RWPE2 (cell line): ENCODE measurements around the gene NAT9.

Experiments
- ATAC-seq: fragments of 200-7000 bp; cut with Tn5 transposase; 3 replicates; pipeline ENCODE4 v1.9.1; 2021; ENCODE audit warnings: low read depth
- DNase-seq: peaks from one replicate; pipeline ENCODE4 v3.0.0-alpha.2; 2020; ENCODE audit warnings: low spot score
- H3K27ac ChIP-seq: fragments of 450-650 bp; 2 replicates; pipeline ENCODE4 v1.5.1; 2017; ENCODE audit warnings: mild to moderate bottlenecking; ENCODE audit not compliant: poor library complexity, severe bottlenecking
- H3K27me3 ChIP-seq: fragments of 250-450 bp; sonication (Bioruptor Pico); 2 replicates; pipeline ENCODE4 v1.5.1; 2021; ENCODE audit warnings: mild to moderate bottlenecking, moderate library complexity; ENCODE audit not compliant: insufficient read depth, poor library complexity, severe bottlenecking
- H3K36me3 ChIP-seq: fragments of 250-450 bp; sonication (Bioruptor Pico); 2 replicates; pipeline ENCODE4 v1.5.1; 2020; ENCODE audit warnings: low read depth, mild to moderate bottlenecking, moderate library complexity
- H3K4me1 ChIP-seq: fragments of 250-450 bp; sonication (Bioruptor Pico); 2 replicates; pipeline ENCODE4 v1.5.1; 2021; ENCODE audit warnings: mild to moderate bottlenecking, moderate library complexity; ENCODE audit not compliant: insufficient read depth, poor library complexity, severe bottlenecking
- H3K4me3 ChIP-seq: fragments of 250-450 bp; sonication (Bioruptor Pico); 2 replicates; pipeline ENCODE4 v1.5.1; 2021; ENCODE audit warnings: mild to moderate bottlenecking, moderate library complexity; ENCODE audit not compliant: severe bottlenecking
- H3K9me3 ChIP-seq: fragments of 250-450 bp; sonication (Bioruptor Pico); 2 replicates; pipeline ENCODE4 v1.5.1; 2021; ENCODE audit warnings: mild to moderate bottlenecking, moderate library complexity; ENCODE audit not compliant: severe bottlenecking
- CTCF ChIP-seq: fragments of 450-650 bp; IDR thresholded peaks from one replicate; pipeline ENCODE4 v1.5.1; 2017; ENCODE audit warnings: mild to moderate bottlenecking, moderate library complexity; ENCODE audit not compliant: poor library complexity, severe bottlenecking

NAT9 gene

GRCh38 chr17:74746376-74746775 lies 29.8 kb downstream of the NAT9 start:
- no peak for TF ChIP-seq CTCF
- no peak overlapping the region for H3K4me3 ChIP-seq
- 0 out of 2 replicates have a peak, but pooled peaks cover 3% of the 10 kb centered on the region for H3K36me3 ChIP-seq
- H3K9me3 ChIP-seq: no peaks in the 10 kb centered on the region
- no peaks in the 10 kb centered on the region for H3K27me3 ChIP-seq
- ATAC-seq: no peak
- no peak for DNase-seq
- H3K27ac ChIP-seq: no peak overlapping the region
- H3K4me1 ChIP-seq: peaks cover 2% of the 10 kb centered on the region

DNA sequence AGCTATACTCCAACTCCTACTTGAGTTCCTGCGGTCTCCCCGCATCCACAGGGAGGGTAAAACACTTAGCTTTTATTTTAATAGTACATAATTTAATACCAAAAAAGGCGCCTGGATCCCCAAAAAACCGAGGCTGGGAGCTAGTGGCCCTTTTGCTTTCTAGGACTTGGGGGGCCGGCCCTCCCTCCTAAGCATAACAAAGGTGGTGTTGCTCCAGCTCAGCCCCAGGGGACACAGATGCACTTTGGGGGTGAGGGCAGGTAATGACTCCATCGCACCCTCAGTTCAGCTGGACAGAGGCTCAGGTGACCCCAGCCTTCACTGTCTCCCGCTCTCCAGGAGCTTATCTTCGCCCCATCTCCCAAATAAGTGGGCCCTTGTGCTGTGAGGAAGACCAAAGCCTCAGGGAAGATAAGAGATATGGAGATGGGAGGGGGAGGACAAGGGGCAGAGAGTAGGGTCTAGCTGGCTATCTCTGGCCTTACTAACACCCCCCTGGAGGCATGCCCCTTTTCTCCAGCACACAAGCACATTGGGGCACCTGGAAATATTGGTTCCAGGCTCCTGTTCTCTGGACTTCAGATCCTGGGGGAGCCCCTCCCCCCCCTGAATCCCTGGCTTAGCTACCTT lies 30.5 kb downstream of the NAT9 start:
- no peak overlapping the region for H3K4me3 ChIP-seq
- DNase-seq (no peak), ATAC-seq (no peak)
- no peak for TF ChIP-seq CTCF
- no peaks in the 10 kb centered on the region for H3K9me3 ChIP-seq
- no peaks in the 10 kb centered on the region for H3K36me3 ChIP-seq
- H3K27ac ChIP-seq: no peak overlapping the region
- no peaks in the 10 kb centered on the region for H3K27me3 ChIP-seq
- peaks cover 2% of the 10 kb centered on the region for H3K4me1 ChIP-seq

DNA sequence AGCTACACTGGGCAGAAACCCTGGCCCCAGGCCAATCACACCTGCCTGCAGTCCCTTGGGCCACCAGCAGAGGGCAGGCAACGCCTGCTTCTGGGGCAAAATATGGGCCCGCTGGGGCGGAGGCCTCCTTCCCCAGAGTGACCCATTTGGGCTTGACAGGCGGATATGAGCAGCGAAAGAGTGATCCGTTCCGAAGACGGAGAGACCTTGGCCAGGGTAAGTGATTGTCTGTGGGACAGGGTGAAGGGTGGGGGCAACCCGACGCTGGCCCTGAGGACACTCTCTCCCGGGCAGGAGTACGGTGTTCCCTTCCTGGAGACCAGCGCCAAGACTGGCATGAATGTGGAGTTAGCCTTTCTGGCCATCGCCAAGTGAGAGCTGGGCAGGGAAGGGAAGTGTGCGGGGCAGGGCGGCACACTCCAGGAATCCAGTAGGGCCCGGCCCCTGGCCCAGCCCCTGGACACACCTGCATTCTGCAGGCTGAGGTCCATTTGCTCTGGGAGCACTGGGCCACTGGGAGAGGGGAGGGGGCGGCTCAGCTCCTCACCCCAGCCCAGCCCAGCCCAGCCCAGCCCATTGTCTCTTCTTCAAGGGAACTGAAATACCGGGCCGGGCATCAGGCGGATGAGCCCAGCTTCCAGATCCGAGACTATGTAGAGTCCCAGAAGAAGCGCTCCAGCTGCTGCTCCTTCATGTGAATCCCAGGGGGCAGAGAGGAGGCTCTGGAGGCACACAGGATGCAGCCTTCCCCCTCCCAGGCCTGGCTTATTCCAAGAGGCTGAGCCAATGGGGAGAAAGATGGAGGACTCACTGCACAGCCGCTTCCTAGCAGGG lies 31.2 kb downstream of the NAT9 start:
- Histone ChIP-seq H3K27me3 (no peaks in the 10 kb centered on the region), H3K27ac (no peak overlapping the region), H3K36me3 (no peaks in the 10 kb centered on the region), H3K4me1 (no peaks in the 10 kb centered on the region), H3K4me3 (no peak overlapping the region), H3K9me3 (no peaks in the 10 kb centered on the region)
- DNase-seq: peak; percentile 60
- ATAC-seq: peak; percentile 24; the same call in 1 of the 3 replicates
- peak; percentile 97 for TF ChIP-seq CTCF

GRCh38 chr17:74744349-74744713 lies 31.8 kb downstream of the NAT9 start:
- TF ChIP-seq CTCF: no peak
- H3K36me3 ChIP-seq: no peaks in the 10 kb centered on the region
- no peak overlapping the region for H3K4me3 ChIP-seq
- no peaks in the 10 kb centered on the region for H3K4me1 ChIP-seq
- ATAC-seq (no peak), DNase-seq (no peak)
- no peaks in the 10 kb centered on the region for H3K27me3 ChIP-seq
- H3K9me3 ChIP-seq: no peaks in the 10 kb centered on the region
- H3K27ac ChIP-seq: no peak overlapping the region

- Histone ChIP-seq H3K9me3 (no peaks in the 10 kb centered on the region), H3K4me1 (no peaks in the 10 kb centered on the region), H3K27ac (no peak overlapping the region), H3K4me3 (no peak overlapping the region), H3K27me3 (peaks cover 4% of the 10 kb centered on the region), H3K36me3 (no peaks in the 10 kb centered on the region)
- ATAC-seq (no peak), DNase-seq (no peak)
- TF ChIP-seq CTCF: no peak
Observed at GRCh38 chr17:74743755-74744154, 32.4 kb downstream of the NAT9 start.
